Measurements from ENCODE around the gene CCNJL.
"Not testable (repeated sequence)": the region's sequence is repeated elsewhere in the genome, so short reads cannot be mapped to it uniquely, and the experiment has no call there.

CCNJL gene

DNA sequence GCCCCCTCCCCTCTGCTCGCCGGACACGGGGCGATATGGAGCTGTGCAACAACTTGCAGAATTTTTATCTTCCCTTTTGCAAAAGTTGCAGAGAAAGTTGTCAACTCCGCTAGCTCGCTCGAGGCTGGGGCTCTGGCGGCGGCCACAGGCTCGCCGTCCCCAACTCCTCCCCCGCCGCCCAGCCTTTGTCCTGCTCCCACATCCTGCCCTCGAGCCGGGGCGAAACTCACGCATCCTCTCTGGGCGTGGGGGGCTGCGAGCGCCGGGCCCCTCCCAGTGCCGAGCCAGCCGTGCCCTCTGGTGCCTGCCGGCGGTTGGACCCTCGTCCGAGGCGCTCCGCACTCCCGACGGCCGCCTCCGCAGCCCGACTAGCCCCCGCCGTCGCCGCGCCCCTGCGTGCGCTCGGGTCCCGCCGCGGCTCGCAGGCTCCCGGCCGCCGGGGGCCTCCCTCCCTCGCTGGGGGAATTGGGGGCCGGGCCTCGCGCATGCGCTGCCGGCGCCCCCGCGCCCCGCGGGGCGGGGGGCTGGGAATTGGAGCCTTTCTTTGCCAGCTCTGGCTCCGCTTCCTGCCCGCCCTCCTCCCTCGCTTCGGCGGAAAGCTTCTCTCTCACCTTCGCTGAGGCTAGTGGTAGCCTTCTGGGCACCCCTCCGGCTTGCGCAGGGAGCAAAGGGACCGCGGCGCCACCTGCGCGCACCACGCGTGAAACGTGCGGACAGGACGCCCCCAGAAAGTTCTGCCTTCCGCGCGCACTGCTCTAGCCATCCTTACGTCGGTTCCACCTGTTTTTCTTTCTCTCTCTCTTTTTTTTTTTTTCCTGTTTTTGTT is at the start of gene CCNJL:
CCNJL (minus strand) TSS at position 431 of the 826 bp plus-strand sequence. CDS start 641 bp downstream, outside the sequence.
- DNase-seq (ENCODE audit: low read depth): no peak

DNA sequence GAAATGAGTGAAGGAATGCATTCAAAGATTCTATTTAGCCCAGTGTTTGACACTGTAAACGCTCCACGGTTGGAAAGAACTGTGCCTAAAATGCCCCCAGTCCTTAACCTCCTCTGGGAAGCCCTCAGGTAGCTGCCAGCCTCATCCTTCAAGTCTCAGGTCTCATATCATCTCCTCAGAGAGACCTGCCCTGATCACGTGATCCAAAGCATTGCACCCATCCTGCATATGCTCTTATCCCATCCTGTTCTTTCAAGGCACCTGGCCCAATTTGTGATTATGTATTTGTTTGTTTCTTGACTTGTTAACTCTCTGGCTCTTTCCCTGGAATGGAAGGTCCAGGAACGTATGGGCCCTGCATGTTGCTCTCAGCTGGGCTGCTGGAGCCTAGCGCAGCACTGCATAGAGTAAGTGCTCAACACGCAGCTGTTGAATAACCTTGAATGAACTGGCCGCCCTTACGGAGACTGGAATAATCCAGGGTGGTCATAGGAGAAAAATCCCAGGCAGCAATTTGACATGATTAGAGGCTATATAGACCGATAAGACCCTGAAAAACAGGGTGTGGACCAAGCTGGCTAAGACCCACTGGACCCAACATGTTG is 49.4 kb upstream of the CCNJL start:
- DNase-seq (ENCODE audit: low read depth): no peak

- no peak for DNase-seq (ENCODE audit: low read depth)
Observed at GRCh38 chr5:160360310-160360709, 47.9 kb upstream of the CCNJL start.

DNA sequence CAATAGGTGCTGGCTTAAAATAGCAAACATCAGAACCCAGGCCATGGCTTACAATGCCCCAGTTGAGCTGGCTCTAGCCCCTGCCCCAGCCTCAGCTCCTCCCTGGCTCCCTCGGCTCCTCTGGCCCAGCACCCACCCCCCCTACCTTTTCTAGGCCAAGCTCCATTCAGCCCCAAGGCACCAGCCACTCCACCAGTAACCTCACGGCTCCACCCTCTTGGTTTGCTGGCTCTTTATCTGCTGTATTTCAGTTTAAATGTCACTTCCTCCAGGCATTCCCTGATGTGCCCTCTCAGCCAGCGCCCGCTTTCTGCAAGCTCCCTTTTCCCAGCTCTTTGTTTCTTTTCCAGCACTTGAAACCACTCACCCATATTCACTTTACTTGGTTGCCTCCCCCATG is 47.5 kb upstream of the CCNJL start:
- DNase-seq (ENCODE audit: low read depth): no peak

- no peak for DNase-seq (ENCODE audit: low read depth)
Observed at GRCh38 chr5:160359242-160359641, 46.9 kb upstream of the CCNJL start.

- DNase-seq (ENCODE audit: low read depth): no peak
Observed at GRCh38 chr5:160357861-160358411, 45.6 kb upstream of the CCNJL start.

- no peak for DNase-seq (ENCODE audit: low read depth)
Observed at GRCh38 chr5:160357394-160357793, 45.0 kb upstream of the CCNJL start.

GRCh38 chr5:160356550-160357347 is 44.4 kb upstream of the CCNJL start:
- no peak for DNase-seq (ENCODE audit: low read depth)

DNA sequence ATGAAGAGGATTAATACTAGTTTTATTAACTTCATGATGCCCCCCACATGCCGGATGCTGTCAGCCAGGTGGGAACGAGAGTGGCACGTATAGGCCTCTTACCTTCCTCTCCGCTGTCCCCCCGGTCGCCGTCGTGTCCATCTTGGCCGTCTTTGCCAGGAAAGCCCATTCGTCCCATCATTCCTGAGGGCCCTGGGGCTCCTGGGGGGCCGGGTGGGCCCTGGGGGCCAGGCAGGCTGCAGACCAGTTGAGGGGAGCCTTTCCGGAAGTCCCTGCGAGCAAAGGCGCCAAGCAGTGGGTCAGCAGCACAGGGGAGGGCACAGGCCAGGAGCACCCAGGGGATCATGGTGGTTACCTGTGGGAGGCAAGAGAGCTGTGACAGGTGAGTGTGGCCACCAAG is 42.3 kb upstream of the CCNJL start:
- DNase-seq (ENCODE audit: low read depth): no peak

GRCh38 chr5:160353379-160353778 is 41.0 kb upstream of the CCNJL start:
- DNase-seq (ENCODE audit: low read depth): no peak

- DNase-seq (ENCODE audit: low read depth): no peak
Observed at GRCh38 chr5:160352308-160352707, 39.9 kb upstream of the CCNJL start.

DNA sequence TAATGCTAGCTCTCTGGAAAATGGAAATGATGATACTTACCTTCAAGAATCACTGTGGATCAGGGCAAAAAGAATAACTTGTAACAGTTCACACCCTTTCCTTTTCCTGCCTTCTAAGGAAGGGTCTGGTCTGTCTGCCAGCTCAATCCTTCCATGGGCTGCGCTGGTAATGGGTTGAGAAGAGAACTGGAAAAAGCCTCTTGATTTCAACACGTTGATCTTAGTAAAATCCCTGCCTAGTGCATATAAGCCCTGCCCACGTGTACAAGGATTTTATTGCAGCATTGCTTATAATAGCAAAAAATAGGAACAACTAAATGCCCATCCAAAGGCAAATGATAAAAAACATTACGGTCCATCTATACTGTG is 37.6 kb upstream of the CCNJL start:
- DNase-seq (ENCODE audit: low read depth): no peak

GRCh38 chr5:160349249-160349934 is 37.0 kb upstream of the CCNJL start:
- no peak for DNase-seq (ENCODE audit: low read depth)

GRCh38 chr5:160348080-160348479 is 35.7 kb upstream of the CCNJL start:
- no peak for DNase-seq (ENCODE audit: low read depth)

DNA sequence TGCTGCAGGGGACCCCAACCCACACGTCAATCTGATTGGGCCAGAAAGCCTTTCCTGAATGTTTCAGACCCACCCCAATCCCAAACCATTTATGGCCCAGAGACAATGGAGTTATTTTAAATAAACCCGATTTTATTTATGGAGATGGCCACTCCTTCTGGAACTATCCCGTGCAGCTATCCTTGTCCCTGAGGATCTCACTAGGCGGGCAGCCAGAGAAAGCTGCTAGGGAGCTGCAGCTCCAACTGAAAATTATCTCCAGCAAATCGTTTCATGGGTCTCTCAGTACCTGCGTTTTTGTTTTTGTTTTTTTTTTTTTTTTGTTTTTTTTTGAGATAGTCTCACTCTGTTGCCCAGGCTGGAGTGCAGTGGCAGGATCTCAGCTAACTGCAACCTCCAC is 35.1 kb upstream of the CCNJL start:
- DNase-seq (ENCODE audit: low read depth): no peak

DNA sequence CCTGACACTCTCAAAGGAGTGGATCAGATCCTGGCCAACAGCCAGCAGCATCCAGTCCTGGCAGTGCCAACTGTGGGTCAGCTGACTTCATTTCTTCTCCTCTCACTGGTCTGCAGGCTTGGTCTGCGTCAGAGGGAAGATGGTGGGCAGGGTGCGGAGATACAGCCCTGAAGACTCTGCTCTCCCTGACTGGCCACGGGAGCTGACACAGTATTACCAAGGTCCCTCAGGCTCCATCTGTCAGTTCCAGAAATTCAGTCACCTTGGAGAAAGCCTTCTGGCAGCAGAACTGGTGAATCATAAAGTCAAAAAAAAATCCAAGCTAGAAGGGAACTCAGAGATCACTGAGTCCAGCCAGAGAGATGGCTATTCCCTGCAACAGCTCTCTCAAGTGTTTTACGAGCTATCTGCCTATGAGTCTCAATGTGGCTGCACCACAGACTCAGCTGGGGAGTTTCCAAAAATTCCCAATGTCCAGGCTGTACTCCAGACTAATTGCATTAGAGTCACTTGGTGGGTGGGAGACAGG is 30.1 kb upstream of the CCNJL start:
- DNase-seq (ENCODE audit: low read depth): no peak

GRCh38 chr5:160341309-160341870 is 29.0 kb upstream of the CCNJL start:
- DNase-seq (ENCODE audit: low read depth): no peak

GRCh38 chr5:160340513-160340912 is 28.1 kb upstream of the CCNJL start:
- not testable (repeated sequence) for DNase-seq (ENCODE audit: low read depth)

DNA sequence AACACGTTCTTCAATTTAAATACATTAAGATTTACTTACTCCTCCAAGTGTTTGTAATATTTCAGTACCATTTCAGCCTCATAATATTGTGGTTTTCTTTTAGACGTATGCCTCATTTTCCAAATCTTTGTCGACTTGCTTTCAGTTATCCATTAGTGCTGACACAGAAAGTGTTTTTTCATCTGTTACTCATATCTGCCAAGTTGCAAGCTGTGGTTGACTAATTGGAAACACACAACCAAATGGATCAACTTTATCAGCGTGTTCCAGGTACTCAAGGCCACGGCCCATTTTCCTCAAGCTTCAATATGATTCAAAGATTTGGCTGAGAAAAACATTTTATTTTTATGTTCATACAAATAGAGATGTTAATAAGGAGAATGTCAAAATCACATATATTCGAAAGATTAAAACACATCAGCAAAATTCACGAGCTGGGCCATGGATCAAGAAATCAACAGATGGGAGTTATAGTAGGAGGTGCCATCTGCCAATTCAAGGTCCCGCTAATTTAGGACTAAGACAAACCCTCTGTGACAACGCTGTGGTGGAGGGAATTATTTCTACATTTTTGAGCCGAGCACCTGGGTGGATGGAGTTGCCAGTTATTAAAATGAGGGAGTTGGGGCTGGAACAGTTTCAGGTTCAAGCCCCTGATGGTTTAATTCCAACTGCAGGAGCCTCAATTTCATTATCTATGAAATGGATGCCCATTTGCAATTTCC is 27.2 kb upstream of the CCNJL start:
- DNase-seq (ENCODE audit: low read depth): no peak

DNA sequence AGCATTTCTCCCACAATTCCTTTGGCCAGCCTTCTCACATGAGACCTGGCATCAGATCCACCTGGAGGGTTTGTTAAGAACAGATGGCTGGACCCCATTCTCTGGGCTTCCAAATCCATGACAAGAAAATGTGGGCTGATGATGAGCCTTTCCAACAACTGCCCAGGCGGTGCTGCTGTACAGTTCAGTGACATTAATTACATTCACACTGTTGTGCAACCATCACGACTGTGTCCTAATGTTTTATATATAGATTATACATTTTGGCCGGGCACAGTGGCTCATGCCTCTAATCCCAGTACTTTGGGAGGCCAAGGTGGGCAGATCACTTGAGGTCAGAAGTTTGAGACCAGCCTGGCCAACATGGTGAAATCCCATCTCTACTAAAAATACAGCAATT is 22.4 kb upstream of the CCNJL start:
- not testable (repeated sequence) for DNase-seq (ENCODE audit: low read depth)

DNA sequence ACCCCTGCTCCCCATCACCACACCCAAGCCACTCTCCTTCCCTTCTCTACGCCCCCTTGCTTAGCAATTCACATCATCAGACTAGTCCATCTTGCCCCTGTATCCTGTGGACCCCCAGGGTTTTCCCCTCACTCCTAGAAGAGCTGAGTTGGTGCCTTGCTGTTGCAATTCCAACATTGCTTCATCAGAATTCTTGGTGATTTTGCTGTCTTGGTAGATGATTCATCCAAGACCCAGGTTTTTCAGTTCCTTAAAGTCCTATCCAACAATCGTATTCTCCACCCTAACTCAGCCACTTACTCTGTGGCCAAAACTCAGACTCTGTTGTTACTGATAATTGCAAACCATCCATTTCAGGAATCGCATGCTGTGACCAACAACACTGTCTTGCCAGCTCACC is 21.4 kb upstream of the CCNJL start:
- no peak for DNase-seq (ENCODE audit: low read depth)

Measured in stimulated activated CD8-positive, alpha-beta memory T cell treated with anti-CD3 and anti-CD28 coated beads, Interleukin-15, amount 100 ng/mL, for 24 hours (primary cell).